K562 (cell line): Measurements from ENCODE around the gene NR2F6. TPM values are rescaled to one million over a fixed set of nuclear protein-coding genes. Genes with fewer than 3 reads are reported as not detected.

Source experiments
- ARNT ChIP-seq, 2 experiments: fragments of 450-650 bp; IDR thresholded peaks; 2 replicates each; pipeline ENCODE4 v1.6.1; 2016; ENCODE audit warnings: mild to moderate bottlenecking in 1 of 2
- BHLHE40 ChIP-seq: IDR thresholded peaks from 2 replicates; pipeline ENCODE4 v1.6.1; 2011; ENCODE audit warnings: low read length, improper control_type of control experiment
- CTCF ChIP-seq, 3 experiments: IDR thresholded peaks in 2 of 3; conservative IDR thresholded peaks in 1 of 3; 2 replicates each; pipeline ENCODE4 v1.5.1; 2011 to 2012; ENCODE audit warnings: low read length in 3 of 3, mild to moderate bottlenecking in 3 of 3, control low read depth in 2 of 3, improper control_type of control experiment in 1 of 3, inconsistent platforms in 1 of 3, low read depth in 1 of 3, mixed read lengths in 1 of 3, moderate library complexity in 1 of 3; ENCODE audit not compliant: insufficient read depth in 2 of 3
- CTCFL ChIP-seq: IDR thresholded peaks from 2 replicates; pipeline ENCODE4 v1.6.1; 2011; ENCODE audit warnings: borderline replicate concordance, low read depth, mild to moderate bottlenecking, moderate library complexity, low read length; ENCODE audit not compliant: insufficient read depth, poor library complexity, severe bottlenecking
- EP300 ChIP-seq: IDR thresholded peaks from 2 replicates; pipeline ENCODE4 v1.6.1; 2012; ENCODE audit warnings: low read length, improper control_type of control experiment
- ETV5 ChIP-seq: sonication (generic); formaldehyde crosslinking; IDR thresholded peaks from 2 replicates; pipeline ENCODE4 v1.4.0; 2020; ENCODE audit warnings: low read depth, mild to moderate bottlenecking, missing genetic modification reagents
- HBP1 ChIP-seq: fragments of 450-650 bp; formaldehyde crosslinking; IDR thresholded peaks from 2 replicates; pipeline ENCODE4 v1.4.0; 2022; ENCODE audit warnings: missing genetic modification characterization
- HLTF ChIP-seq: fragments of 450-650 bp; IDR thresholded peaks from 2 replicates; pipeline ENCODE4 v1.6.1; 2016
- OTX1 ChIP-seq: fragments of 450-650 bp; formaldehyde crosslinking; IDR thresholded peaks from 2 replicates; pipeline ENCODE4 v1.4.0; 2022; ENCODE audit warnings: mild to moderate bottlenecking
- PHB ChIP-seq: fragments of 250-450 bp; sonication (Bioruptor Pico); IDR thresholded peaks from 2 replicates; pipeline ENCODE4 v1.5.0; 2021
- PHF20 ChIP-seq: fragments of 450-650 bp; IDR thresholded peaks from 2 replicates; pipeline ENCODE4 v1.6.1; 2018; ENCODE audit not compliant: partially characterized antibody
- PHF8 ChIP-seq: fragments of 200-600 bp; sonication (generic); IDR thresholded peaks from 2 replicates; pipeline ENCODE4 v1.6.1; 2012; ENCODE audit warnings: mixed run types, mild to moderate bottlenecking, inconsistent platforms, low read length, moderate library complexity, borderline replicate concordance
- SP1 ChIP-seq: sonication (generic); formaldehyde crosslinking; IDR thresholded peaks from 2 replicates; pipeline ENCODE4 v1.8.1; 2022; ENCODE audit warnings: mild to moderate bottlenecking, missing genetic modification reagents
- SUPT5H ChIP-seq: fragments of 450-650 bp; IDR thresholded peaks from 2 replicates; pipeline ENCODE4 v1.6.1; 2016
- TFAP4 ChIP-seq: sonication (generic); formaldehyde crosslinking; IDR thresholded peaks from 2 replicates; pipeline ENCODE4 v1.8.0; 2022; ENCODE audit warnings: missing genetic modification reagents, mild to moderate bottlenecking, moderate library complexity, borderline replicate concordance
- VEZF1 ChIP-seq: fragments of 200-800 bp; sonication (Bioruptor generic); IDR thresholded peaks from 2 replicates; pipeline ENCODE4 v1.6.1; 2017; ENCODE audit warnings: missing genetic modification characterization, missing compliant biosample characterization
- polyA plus RNA-seq, 8 experiments: library from polyadenylated mRNA; depleted of rRNA in 4 of 8; stranded (reverse) in 5 of 8; unstranded in 3 of 8; fragments of >200 nt; fragmentation: Nextera tagmentation in 2 of 8; fragmentation: Illumina TruSeq in 1 of 8; extraction: Ambion mirVana in 2 of 8; extraction: Trizol in 1 of 8; gene quantifications; 2 replicates each; pipeline versions ENCODE4 v1.2.1 to v1.2.3, GENCODE V29; 2011 to 2014; ENCODE audit warnings: inconsistent platforms in 1 of 8, missing spikeins in 1 of 8
- total RNA-seq, 7 experiments: library from RNA; depleted of rRNA in 6 of 7; stranded (reverse); fragments of >200 nt in 6 of 7; fragmentation: Illumina TruSeq in 2 of 7; extraction: Trizol in 2 of 7; gene quantifications; 2 replicates each; pipeline versions ENCODE4 v1.2.1 to v1.2.3, GENCODE V29; 2011 to 2021; ENCODE audit warnings: low replicate concordance in 1 of 7

The NR2F6 gene
- total and polyA plus RNA-seq, 9 of the 15 experiments (the other 6 are each of a cell fraction or from before 2014, with no cell fraction given): 0.76 to 97.5 (median 18.8) TPM

GRCh38 chr19:17260842-17261325, 15.2 kb upstream of the NR2F6 start (continued):
- peak; percentile 90 to 99 (median 94) for TF ChIP-seq CTCF (IDR thresholded peaks at IDR 0.05 in 2 of 3, conservative IDR thresholded peaks at IDR 0.05 in 1 of 3; ENCODE audit: insufficient read depth in 2 of 3, low read depth in 1 of 3, low read length in 3 of 3)
- TF ChIP-seq EP300: 0 out of 2 replicates have a peak, but pooled peaks have one; percentile 19
- peak; percentile 59 for TF ChIP-seq CTCFL
- peak in 1 of 2 experiments; percentile 78; a peak in 2 of 4 replicates for TF ChIP-seq ARNT (IDR thresholded peaks at IDR 0.05)
- 0 out of 2 replicates have a peak, but pooled peaks have one; percentile 33 for TF ChIP-seq HLTF
- 0 out of 2 replicates have a peak, but pooled peaks have one; percentile 25 for TF ChIP-seq OTX1 (CRISPR knock-in tag)
- TF ChIP-seq TFAP4: peak; percentile 84; the same call in 1 of the 2 replicates
- peak; percentile 83 for TF ChIP-seq VEZF1 (CRISPR knock-in tag)
- TF ChIP-seq PHF8: peak; percentile 41; the same call in 1 of the 2 replicates
- peak; percentile 50; the same call in 1 of the 2 replicates for TF ChIP-seq SP1
- TF ChIP-seq PHF20: peak; percentile 61
- TF ChIP-seq SUPT5H: peak; percentile 43
- peak; percentile 48; the same call in 1 of the 2 replicates for TF ChIP-seq BHLHE40
- TF ChIP-seq HBP1 (CRISPR knock-in tag): peak; percentile 65; the same call in 1 of the 2 replicates
- TF ChIP-seq ETV5 (CRISPR knock-in tag): no peak
- TF ChIP-seq PHB (CRISPR knock-in tag): no peak
